Stimulated activated CD8-positive, alpha-beta memory T cell treated with anti-CD3 and anti-CD28 coated beads, Interleukin-12 subunit alpha, Interleukin-12 subunit beta, amount 100 ng/mL, for 24 hours (primary cell): ENCODE results near the gene VWDE.

ENCODE experiments used
- DNase-seq: peaks from one replicate; pipeline ENCODE4 v3.0.0-alpha.2; 2020; ENCODE audit errors: extremely low read depth

The VWDE gene

GRCh38 chr7:12290761-12291160 lies 112.9 kb downstream of the VWDE start:
- no peak for DNase-seq

GRCh38 chr7:12289996-12290395 lies 113.7 kb downstream of the VWDE start:
- DNase-seq: no peak

GRCh38 chr7:12287901-12288300 lies 115.8 kb downstream of the VWDE start:
- DNase-seq: no peak

- DNase-seq: no peak
These were observed 122.6 kb downstream of the VWDE start for GRCh38 chr7:12281038-12281437.
